Measurements from ENCODE around the gene PIK3C2A. TPM values are rescaled to one million over a fixed set of nuclear protein-coding genes. Genes with fewer than 3 reads are reported as not detected.
"Not testable (repeated sequence)": the region's sequence is repeated elsewhere in the genome, so short reads cannot be mapped to it uniquely, and the experiment has no call there.

Gene PIK3C2A
- polyA plus RNA-seq, 1 of the 3 experiments (the other 2 are of a cell fraction), result 9.3 TPM

- H3K79me2 ChIP-seq (ENCODE audit: insufficient read depth), result no peaks in the 10 kb centered on the region
- CTCF ChIA-PET, result interaction anchor here (1.3 kb wide), 1 partner anchor 14 kb away, joined by 4 read pairs; no protein-coding TSS in a partner anchor
- H3K9me3 ChIP-seq, result no peaks in the 10 kb centered on the region
- H3K27me3 ChIP-seq (ENCODE audit: insufficient read depth), result no peaks in the 10 kb centered on the region
- H3K4me2 ChIP-seq, result no peak overlapping the region
- POLR2A ChIA-PET, result no interaction called here
- H3F3A ChIP-seq (replicated peaks; ENCODE audit: insufficient read depth), result no peaks in the 10 kb centered on the region
- H4K20me1 ChIP-seq (ENCODE audit: insufficient read depth), result no peaks in the 10 kb centered on the region
- 74% methylated on average over 2 of the region's 2 CpGs for WGBS (ENCODE audit: low lambda C conversion rate)
- TF ChIP-seq ELF1 (IDR thresholded peaks at IDR 0.05), result no peak
- no peak for TF ChIP-seq EZH2phosphoT487 (IDR thresholded peaks at IDR 0.05; ENCODE audit: borderline replicate concordance, low read depth)
- no peak for TF ChIP-seq FOXM1 (IDR thresholded peaks at IDR 0.05; ENCODE audit: low read depth)
- TF ChIP-seq RXRA (IDR thresholded peaks at IDR 0.05; ENCODE audit: borderline replicate concordance, low read depth), result no peak
- no peak for TF ChIP-seq CTCF (IDR thresholded peaks at IDR 0.05)
- TF ChIP-seq TEAD4 (IDR thresholded peaks at IDR 0.05; ENCODE audit: borderline replicate concordance, insufficient read depth), result no peak
- TF ChIP-seq FOXJ3 (CRISPR knock-in tag; IDR thresholded peaks at IDR 0.05), result no peak
- no peak for TF ChIP-seq SIN3A (IDR thresholded peaks at IDR 0.05; ENCODE audit: borderline replicate concordance, low read depth, low read length)
- no peak for TF ChIP-seq EP300 (IDR thresholded peaks at IDR 0.05; ENCODE audit: borderline replicate concordance in 1 of 2, low read depth in 1 of 2, low read length in 1 of 2)
- no peak for DNase-seq
- H3K36me3 ChIP-seq (replicated peaks in 1 of 2; ENCODE audit: control insufficient read depth in 1 of 2, insufficient read depth in 2 of 2, low read length in 1 of 2), result no peaks in the 10 kb centered on the region
- no peak overlapping the region for H3K27ac ChIP-seq (ENCODE audit: low read depth in 2 of 2, low read length in 1 of 2)
- H3K9me2 ChIP-seq, result no peaks in the 10 kb centered on the region
- H3K9ac ChIP-seq, result no peak overlapping the region
- no peak overlapping the region for H2AFZ ChIP-seq (ENCODE audit: low read depth)
- no peak overlapping the region for H3K4me3 ChIP-seq (ENCODE audit: low read depth in 2 of 2, low read length in 1 of 2)
- H3K4me1 ChIP-seq (ENCODE audit: control insufficient read depth in 1 of 2, insufficient read depth in 2 of 2, low read depth in 1 of 2, low read length in 1 of 2), result no peaks in the 10 kb centered on the region
These were observed 36.3 kb upstream of the PIK3C2A start for GRCh38 chr11:17244046-17244445.

- POLR2A ChIA-PET; H4K20me1 ChIP-seq (ENCODE audit: insufficient read depth); H3K36me3 ChIP-seq (replicated peaks in 1 of 2; ENCODE audit: control insufficient read depth in 1 of 2, insufficient read depth in 2 of 2, low read length in 1 of 2); H3F3A ChIP-seq (replicated peaks; ENCODE audit: insufficient read depth); H3K9ac ChIP-seq; DNase-seq; H3K79me2 ChIP-seq (ENCODE audit: insufficient read depth); H3K4me2 ChIP-seq; H3K4me3 ChIP-seq (ENCODE audit: low read depth in 2 of 2, low read length in 1 of 2); H2AFZ ChIP-seq (ENCODE audit: low read depth); H3K9me2 ChIP-seq; H3K27me3 ChIP-seq (ENCODE audit: insufficient read depth); H3K9me3 ChIP-seq; H3K27ac ChIP-seq (ENCODE audit: low read depth in 2 of 2, low read length in 1 of 2); H3K4me1 ChIP-seq (ENCODE audit: control insufficient read depth in 1 of 2, insufficient read depth in 2 of 2, low read depth in 1 of 2, low read length in 1 of 2): not testable (repeated sequence)
- CTCF ChIA-PET, result interaction anchor here (1.3 to 1.6 kb wide), 2 partner anchors 13 kb away, joined by 4 read pairs; no protein-coding TSS in a partner anchor
- WGBS (ENCODE audit: low lambda C conversion rate), result 98% methylated on average over 4 of the region's 4 CpGs
These were observed 35.2 kb upstream of the PIK3C2A start for GRCh38 chr11:17242954-17243353.

- H3K4me1 ChIP-seq (ENCODE audit: control insufficient read depth in 1 of 2, insufficient read depth in 2 of 2, low read depth in 1 of 2, low read length in 1 of 2), result no peaks in the 10 kb centered on the region
- no peak overlapping the region for H2AFZ ChIP-seq (ENCODE audit: low read depth)
- H3K9ac ChIP-seq, result no peak overlapping the region
- H3K79me2 ChIP-seq (ENCODE audit: insufficient read depth), result no peaks in the 10 kb centered on the region
- no peaks in the 10 kb centered on the region for H3K27me3 ChIP-seq (ENCODE audit: insufficient read depth)
- no peaks in the 10 kb centered on the region for H3F3A ChIP-seq (replicated peaks; ENCODE audit: insufficient read depth)
- H3K4me3 ChIP-seq (ENCODE audit: low read depth in 2 of 2, low read length in 1 of 2), result no peak overlapping the region
- H3K36me3 ChIP-seq (replicated peaks in 1 of 2; ENCODE audit: control insufficient read depth in 1 of 2, insufficient read depth in 2 of 2, low read length in 1 of 2), result no peaks in the 10 kb centered on the region
- no peaks in the 10 kb centered on the region for H4K20me1 ChIP-seq (ENCODE audit: insufficient read depth)
- H3K9me3 ChIP-seq, result no peaks in the 10 kb centered on the region
- TF ChIP-seq YY1 (IDR thresholded peaks at IDR 0.05; ENCODE audit: low read depth) (no peak), RAD21 (IDR thresholded peaks at IDR 0.05; ENCODE audit: low read length) (no peak), NRF1 (IDR thresholded peaks at IDR 0.05; ENCODE audit: low read depth, low read length) (no peak), RCOR1 (IDR thresholded peaks at IDR 0.05; ENCODE audit: low read length) (no peak), PBX3 (IDR thresholded peaks at IDR 0.05) (no peak), POLR2AphosphoS5 (IDR thresholded peaks at IDR 0.05; ENCODE audit: low read depth, low read length) (no peak), USF1 (IDR thresholded peaks at IDR 0.05; ENCODE audit: borderline replicate concordance, low read depth) (no peak), MAX (IDR thresholded peaks at IDR 0.05; ENCODE audit: low read depth) (no peak), RFX5 (IDR thresholded peaks at IDR 0.05; ENCODE audit: low read length) (no peak), TCF12 (IDR thresholded peaks at IDR 0.05) (no peak), RXRA (IDR thresholded peaks at IDR 0.05; ENCODE audit: borderline replicate concordance, low read depth) (no peak)
- DNase-seq, result no peak
- POLR2A ChIA-PET, result no interaction called here
- CTCF ChIA-PET, result interaction anchor here (1.0 kb wide), 1 partner anchor 12 kb away, joined by 3 read pairs; no protein-coding TSS in a partner anchor
- no peak overlapping the region for H3K27ac ChIP-seq (ENCODE audit: low read depth in 2 of 2, low read length in 1 of 2)
- no peaks in the 10 kb centered on the region for H3K9me2 ChIP-seq
- no peak overlapping the region for H3K4me2 ChIP-seq
These were observed 33.0 kb upstream of the PIK3C2A start for GRCh38 chr11:17240780-17241179.
